Thoracic aorta (tissue), 2 donors: ENCODE measurements around the gene FOXO6. TPM values are rescaled to one million over a fixed set of nuclear protein-coding genes. Genes with fewer than 3 reads are reported as not detected.
A peak's percentile ranks its signal among the peaks of the same experiment; 100 is the strongest.

Source experiments
- ATAC-seq: fragments of 150-250 bp; one replicate; pipeline ENCODE4 v1.8.0; 2017; ENCODE audit warnings: low read depth; ENCODE audit not compliant: insufficient number of reproducible peaks, low FRiP score
- DNase-seq: peaks from one replicate; pipeline ENCODE4 v3.0.0-alpha.2; 2020; ENCODE audit warnings: low spot score
- H3K27ac ChIP-seq, 2 donors: fragments of 200-600 bp; sonication (generic); 1 replicate in 1 of 2; 2 replicates in 1 of 2; pipeline ENCODE4 v1.5.1; 2016; ENCODE audit warnings: mild to moderate bottlenecking in 2 of 2, moderate library complexity in 2 of 2
- H3K27me3 ChIP-seq: fragments of 200-600 bp; sonication (generic); replicated peaks from 2 replicates; pipeline ENCODE4 v1.6.0; 2016; ENCODE audit warnings: mild to moderate bottlenecking; ENCODE audit not compliant: insufficient read depth
- H3K36me3 ChIP-seq: fragments of 200-600 bp; sonication (generic); one replicate; pipeline ENCODE4 v1.5.1; 2016
- H3K4me1 ChIP-seq, 2 donors: fragments of 200-600 bp; sonication (generic); 1 replicate in 1 of 2; 2 replicates in 1 of 2; pipeline versions ENCODE4 v1.5.1 to v1.6.0; 2016; ENCODE audit warnings: low read depth in 2 of 2, mild to moderate bottlenecking in 1 of 2; ENCODE audit not compliant: control insufficient read depth in 1 of 2
- H3K4me3 ChIP-seq: fragments of 200-600 bp; sonication (generic); 2 replicates; pipeline ENCODE4 v1.5.1; 2016; ENCODE audit warnings: mild to moderate bottlenecking
- H3K9me3 ChIP-seq: fragments of 200-600 bp; sonication (generic); 2 replicates; pipeline ENCODE4 v1.5.1; 2016
- CTCF ChIP-seq: fragments of 200-600 bp; sonication (generic); IDR thresholded peaks from one replicate; pipeline ENCODE4 v1.5.1; 2019; ENCODE audit warnings: antibody characterized with exemption
- total RNA-seq, 2 donors: library from RNA; depleted of rRNA; stranded (reverse); fragments of >200 nt; gene quantifications; one replicate each; pipeline versions ENCODE4 v1.1.0 to v1.2.3, GENCODE V29; 2016

Gene FOXO6
- 1 to 10 TPM in 1 of 2 donors, not detected in 1; 3.8 TPM for total RNA-seq

DNA sequence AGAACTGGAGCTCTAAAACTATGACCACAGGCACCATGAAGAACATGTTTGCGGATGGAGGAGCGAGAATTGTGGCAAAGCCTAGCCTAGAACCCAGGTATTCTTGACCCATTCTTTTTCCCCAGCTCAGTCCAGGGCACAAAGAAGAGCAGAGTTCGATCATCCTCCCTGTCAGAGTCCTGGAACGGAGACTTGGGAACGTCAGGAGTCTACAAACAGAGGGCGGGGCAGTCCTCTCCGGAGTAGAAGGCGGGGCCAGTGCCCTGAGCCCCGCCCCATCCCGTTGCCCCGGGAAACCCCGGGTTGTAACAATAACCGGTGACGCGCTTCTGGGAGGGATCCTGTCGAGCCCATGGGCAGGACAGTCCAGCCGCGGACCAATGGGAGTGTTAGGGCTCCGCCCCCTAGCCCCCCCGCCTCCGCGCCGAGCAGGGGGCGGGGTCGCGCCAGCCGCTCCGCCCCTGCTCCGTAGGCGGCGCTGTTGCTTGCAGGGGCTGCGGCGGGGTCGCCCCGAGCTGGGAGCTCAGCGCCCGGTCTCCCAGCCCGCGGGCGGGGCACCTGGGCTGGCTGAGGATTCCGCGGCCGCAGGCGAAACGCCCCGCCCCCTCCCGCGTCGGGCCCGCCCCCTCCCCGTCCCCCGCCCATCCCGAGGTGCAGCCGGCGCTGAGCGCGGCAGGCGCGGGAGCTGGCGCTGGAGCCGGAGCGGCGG lies at the start of gene FOXO6:
Gene FOXO6 (plus strand): TSS at position 649 of the 709 bp plus-strand sequence.
- ATAC-seq (peak; percentile 86), DNase-seq (peak; percentile 97)
- Histone ChIP-seq H3K27ac (peak within 1 kb of the TSS in 1 of 2 donors; percentile 33), H3K9me3 (no peaks in the 10 kb centered on the region), H3K4me1 (peaks cover 19 to 61% of the 10 kb centered on the region in 2 donors), H3K36me3 (no peaks in the 10 kb centered on the region), H3K4me3 (peak within 1 kb of the TSS; percentile 76), H3K27me3 (no peaks in the 10 kb centered on the region)
- TF ChIP-seq CTCF: peak; percentile 16

- ATAC-seq: no peak
- no peak for DNase-seq
- peaks cover 0 to 13% of the 10 kb centered on the region in 2 donors for H3K4me1 ChIP-seq
- H3K4me3 ChIP-seq: no peak overlapping the region
- no peaks in the 10 kb centered on the region for H3K9me3 ChIP-seq
- H3K27me3 ChIP-seq: no peaks in the 10 kb centered on the region
- no peaks in the 10 kb centered on the region for H3K36me3 ChIP-seq
- H3K27ac ChIP-seq: no peak overlapping the region
- no peak for TF ChIP-seq CTCF
These were observed 48.1 kb upstream of the FOXO6 start for GRCh38 chr1:41312991-41313645.

DNA sequence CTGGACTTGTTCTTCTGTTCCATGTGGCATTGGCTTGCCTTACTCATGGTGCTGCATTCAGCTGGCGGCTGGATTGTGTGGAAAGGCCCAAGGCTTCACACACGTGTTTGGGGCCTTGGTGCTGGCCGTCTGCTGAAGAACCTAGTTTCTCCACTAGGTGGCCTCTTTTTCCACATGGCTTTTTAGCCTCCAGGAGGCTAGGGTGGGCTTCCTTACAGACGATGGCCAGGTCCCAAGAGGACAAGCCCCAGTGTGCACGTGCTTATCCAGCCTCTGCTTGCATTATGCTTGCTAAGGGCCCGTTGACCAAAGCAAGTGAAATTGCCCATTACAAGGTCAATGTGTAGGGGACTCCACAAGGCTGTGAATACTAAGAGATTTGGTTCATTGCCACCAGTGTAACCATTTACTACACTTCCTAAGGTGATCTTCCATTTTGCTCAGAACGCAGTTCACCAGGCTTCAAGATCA lies 47.5 kb upstream of the FOXO6 start:
- no peaks in the 10 kb centered on the region for H3K9me3 ChIP-seq
- no peaks in the 10 kb centered on the region for H3K27me3 ChIP-seq
- no peak overlapping the region for H3K4me3 ChIP-seq
- no peak for ATAC-seq
- DNase-seq: no peak
- H3K36me3 ChIP-seq: no peaks in the 10 kb centered on the region
- H3K27ac ChIP-seq: no peak overlapping the region
- peaks cover 0 to 13% of the 10 kb centered on the region in 2 donors for H3K4me1 ChIP-seq
- TF ChIP-seq CTCF: peak; percentile 50

- ATAC-seq (no peak), DNase-seq (no peak)
- no peaks in the 10 kb centered on the region for H3K27me3 ChIP-seq
- peaks cover 4 to 20% of the 10 kb centered on the region in 2 donors for H3K4me1 ChIP-seq
- no peaks in the 10 kb centered on the region for H3K9me3 ChIP-seq
- TF ChIP-seq CTCF: no peak
- H3K36me3 ChIP-seq: no peaks in the 10 kb centered on the region
- H3K4me3 ChIP-seq: no peak overlapping the region
- no peak overlapping the region for H3K27ac ChIP-seq
These were observed 46.7 kb upstream of the FOXO6 start for GRCh38 chr1:41314376-41315145.
